ENCODE results near the gene LARGE1.

LARGE1 gene

DNA sequence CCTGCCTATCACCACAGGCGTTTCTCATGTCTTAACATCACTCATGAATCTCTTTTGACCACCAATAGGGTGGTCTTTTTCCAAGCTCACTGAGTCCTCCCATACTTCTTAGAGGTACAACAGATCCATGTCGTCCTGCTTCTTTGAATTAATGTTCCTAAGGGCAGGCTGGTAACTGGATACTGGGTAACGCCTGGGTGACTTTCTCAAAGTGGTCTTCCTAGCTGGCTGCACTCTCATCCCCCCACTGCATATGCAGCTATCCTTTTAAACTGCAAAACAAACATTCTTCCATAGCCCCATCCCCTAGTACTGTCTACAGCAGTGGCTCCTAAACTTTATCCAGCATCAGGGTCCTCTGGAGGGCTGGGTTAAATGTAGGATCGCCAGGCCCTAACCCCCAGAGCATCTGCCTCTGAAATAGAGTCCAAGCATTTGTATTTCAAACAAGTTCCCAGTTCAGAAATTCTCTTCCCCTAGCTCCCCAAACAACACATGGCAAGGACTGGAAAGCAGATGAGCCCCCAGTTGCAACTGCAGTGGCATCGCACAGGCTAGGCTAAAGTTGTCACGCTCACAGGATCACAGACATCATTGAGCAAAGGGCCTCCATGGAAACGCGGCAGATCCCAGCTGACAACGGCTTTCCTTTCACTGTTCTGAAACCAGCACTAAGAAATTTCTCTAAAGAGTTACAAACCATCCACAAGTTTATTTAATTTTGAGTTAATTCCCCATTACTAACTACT, 204.9 kb downstream of the LARGE1 start:
- no peak for DNase-seq

- no peak for DNase-seq
Measured at GRCh38 chr22:33710326-33710725, 209.9 kb downstream of the LARGE1 start.

GRCh38 chr22:33707581-33707980, 212.7 kb downstream of the LARGE1 start:
- DNase-seq: no peak

DNA sequence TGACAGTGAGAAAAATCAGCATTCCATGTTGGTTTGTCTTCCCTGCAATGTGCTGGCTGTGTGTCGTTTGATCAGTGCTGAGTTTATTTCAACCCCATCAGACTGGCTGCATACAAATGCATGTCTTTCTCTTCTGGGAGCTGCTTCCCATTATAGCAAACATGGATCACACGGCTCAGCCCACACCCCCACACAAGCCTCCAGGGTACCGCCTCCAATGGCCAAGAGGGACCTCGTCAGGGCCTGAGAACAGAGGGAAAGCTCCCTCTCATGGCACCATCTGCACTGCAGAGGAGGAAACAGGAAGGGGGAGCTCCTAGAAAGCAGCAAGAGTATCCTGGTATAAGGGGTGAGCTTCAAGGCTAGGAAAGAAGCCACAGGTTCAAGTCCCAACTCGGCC, 214.2 kb downstream of the LARGE1 start:
- no peak for DNase-seq

GRCh38 chr22:33699176-33699575, 221.1 kb downstream of the LARGE1 start:
- DNase-seq: no peak

DNA sequence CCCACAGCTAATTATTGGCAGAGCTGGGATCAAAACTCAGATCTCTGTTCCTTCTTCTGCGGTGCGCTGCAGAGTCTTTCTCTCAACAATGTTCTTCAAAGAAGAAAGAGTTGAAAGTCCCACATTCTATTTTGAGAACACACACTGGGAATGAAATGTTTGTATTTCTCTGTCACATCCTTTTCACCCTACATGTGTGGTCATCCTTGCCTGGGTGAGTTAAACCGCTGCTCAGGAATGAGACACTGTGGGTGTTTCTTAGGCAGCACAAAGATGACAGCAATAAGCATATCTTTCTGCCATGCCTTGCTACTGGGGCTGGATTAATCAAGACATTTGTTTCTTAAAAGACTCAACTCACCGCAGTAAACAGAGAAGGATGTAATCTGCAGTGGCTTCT, 222.6 kb downstream of the LARGE1 start:
- DNase-seq: no peak

DNA sequence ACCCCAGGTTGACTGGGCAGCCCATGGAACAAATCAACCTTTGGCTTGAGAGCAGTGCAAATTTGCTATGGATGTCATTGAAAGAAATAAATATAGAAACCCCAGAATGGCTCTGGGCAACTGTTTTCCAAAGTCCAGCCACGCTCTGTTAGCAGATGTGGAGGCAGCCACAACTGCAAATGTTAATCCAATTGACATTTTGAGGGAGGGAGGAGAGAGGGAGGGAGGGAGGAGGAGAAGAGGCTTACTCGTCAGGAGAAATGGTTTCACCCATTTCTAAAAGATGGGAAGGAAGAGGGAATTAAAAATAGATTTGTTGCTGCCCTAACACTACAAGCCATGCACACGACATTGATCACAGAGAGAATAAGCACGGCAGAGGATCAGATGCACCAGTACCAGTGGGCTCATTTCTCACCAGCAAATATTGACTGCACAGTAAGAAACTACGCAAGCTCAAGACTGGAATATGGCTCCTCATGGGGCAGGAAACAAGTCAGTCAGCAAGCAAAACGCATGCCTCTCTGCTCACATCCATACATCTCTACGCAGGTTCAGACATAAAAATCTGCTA, 229.1 kb downstream of the LARGE1 start:
- no peak for DNase-seq

DNA sequence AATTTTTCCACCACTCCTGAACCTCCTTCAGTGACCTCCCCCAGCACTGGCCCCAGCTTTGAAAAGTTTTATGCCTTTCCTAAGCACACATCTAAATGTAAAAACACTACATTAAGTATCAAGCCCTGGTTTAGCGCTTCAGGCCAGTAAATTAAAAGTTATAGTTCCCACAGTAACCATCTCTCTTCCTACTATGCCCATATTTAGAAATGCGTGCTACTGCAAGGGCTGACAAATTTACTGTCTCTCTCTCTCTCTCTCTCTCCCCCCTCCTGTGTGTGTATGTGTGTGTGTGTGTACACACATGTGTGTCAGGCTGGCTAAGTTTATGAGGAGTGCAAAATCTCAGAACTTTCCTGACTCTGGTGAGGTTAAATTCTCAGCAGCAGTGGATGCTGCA, 231.4 kb downstream of the LARGE1 start:
- DNase-seq: no peak

GRCh38 chr22:33687464-33687863, 232.8 kb downstream of the LARGE1 start:
- no peak for DNase-seq

- DNase-seq: no peak
Measured at GRCh38 chr22:33684087-33684486, 236.2 kb downstream of the LARGE1 start.

GRCh38 chr22:33682927-33683326, 237.3 kb downstream of the LARGE1 start:
- DNase-seq: no peak

DNA sequence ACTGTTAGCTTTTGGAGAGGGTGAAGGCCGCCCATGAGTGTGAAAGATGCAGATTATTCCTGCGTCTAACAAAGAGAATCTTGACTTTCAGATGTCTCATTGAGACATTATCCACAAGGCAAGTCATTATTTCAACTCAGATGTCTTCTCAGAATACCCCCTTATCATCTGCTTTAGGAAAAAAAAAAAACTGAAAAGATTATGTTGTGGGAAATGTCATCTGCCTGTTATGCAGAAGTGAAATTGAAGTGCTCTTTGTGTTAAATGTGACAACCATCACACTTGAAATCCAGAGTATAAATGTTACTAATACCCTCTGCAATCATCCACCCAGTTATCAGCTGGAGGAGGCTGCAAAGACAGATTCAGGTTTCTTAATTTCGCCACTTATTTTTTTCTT, 239.6 kb downstream of the LARGE1 start:
- DNase-seq: no peak

- no peak for DNase-seq
Measured at GRCh38 chr22:33678523-33678922, 241.8 kb downstream of the LARGE1 start.

- no peak for DNase-seq
Measured at GRCh38 chr22:33677536-33677935, 242.7 kb downstream of the LARGE1 start.

DNA sequence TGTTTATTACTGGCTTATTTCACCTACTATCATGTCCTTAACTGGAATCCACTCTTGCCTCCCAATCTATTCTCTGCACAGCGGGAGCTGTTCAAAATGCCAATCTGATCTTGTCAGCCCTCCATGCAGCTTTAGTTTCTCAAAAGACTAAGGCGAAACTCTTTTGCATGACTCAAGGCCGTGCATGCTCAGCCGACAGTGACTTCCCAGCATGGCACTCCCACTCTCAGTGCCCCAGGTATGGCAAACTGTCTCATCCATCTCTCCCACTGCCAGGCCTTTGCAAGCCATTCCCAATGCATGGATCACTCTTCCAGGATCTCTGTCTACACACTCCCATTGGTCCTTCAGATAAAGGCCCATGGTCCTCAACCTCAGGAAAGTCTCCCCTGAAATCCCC, 245.9 kb downstream of the LARGE1 start:
- DNase-seq: no peak

- DNase-seq: no peak
Measured at GRCh38 chr22:33669746-33670145, 250.5 kb downstream of the LARGE1 start.

GRCh38 chr22:33666961-33667619, 253.2 kb downstream of the LARGE1 start:
- DNase-seq: no peak

DNA sequence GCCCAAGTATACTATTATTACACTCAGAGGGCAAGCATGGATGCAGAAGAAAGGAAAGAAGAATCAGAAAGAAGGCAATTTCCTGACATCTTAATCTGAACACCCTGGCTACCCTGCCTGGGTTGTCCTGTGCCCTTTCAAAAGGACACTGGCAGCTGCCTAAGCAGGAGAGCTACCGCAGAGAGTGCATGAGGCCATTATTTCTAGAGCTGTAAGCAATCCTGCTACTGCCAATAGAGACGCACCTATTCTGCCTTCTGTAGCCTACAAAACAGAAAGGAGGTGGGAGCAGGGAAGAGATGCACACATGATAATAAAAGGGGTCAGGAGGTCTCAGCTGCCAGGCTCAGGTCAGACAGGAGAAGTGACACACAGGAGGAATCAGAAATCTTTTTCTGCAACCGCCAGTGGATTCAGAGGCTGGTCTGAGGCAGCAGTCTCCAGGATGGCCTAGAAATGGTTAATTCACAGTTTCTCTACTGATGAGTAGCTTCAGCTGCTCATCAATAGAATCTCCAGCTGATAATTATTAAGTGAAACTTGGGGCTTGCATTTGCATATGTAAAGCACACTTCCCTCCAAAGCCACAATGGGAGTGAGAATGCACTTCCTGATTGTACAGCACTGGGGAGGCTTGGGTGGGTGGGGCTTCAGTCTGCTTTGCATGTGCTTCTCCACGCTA, 253.9 kb downstream of the LARGE1 start:
- no peak for DNase-seq

- no peak for DNase-seq
Measured at GRCh38 chr22:33659448-33659847, 260.8 kb downstream of the LARGE1 start.

DNA sequence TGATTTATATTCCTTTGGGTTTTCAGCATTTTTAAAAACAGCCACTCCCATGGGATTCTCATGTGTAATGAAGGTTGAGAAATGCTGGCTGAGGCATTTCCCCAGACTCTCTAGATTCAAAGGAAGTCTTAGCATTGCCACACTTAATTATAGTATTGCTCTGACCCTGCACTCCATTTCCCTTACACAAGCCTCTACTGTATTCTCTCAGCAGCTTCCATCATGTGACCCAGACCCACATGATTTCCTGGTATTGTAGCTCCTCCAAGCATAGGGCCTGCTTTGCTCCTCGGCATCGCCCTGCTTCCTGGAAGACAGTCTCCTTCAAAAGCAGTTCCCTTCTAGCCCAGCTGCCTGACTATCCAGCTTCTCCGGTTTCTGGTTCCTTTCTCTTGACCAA, 261.5 kb downstream of the LARGE1 start:
- DNase-seq: no peak

DNA sequence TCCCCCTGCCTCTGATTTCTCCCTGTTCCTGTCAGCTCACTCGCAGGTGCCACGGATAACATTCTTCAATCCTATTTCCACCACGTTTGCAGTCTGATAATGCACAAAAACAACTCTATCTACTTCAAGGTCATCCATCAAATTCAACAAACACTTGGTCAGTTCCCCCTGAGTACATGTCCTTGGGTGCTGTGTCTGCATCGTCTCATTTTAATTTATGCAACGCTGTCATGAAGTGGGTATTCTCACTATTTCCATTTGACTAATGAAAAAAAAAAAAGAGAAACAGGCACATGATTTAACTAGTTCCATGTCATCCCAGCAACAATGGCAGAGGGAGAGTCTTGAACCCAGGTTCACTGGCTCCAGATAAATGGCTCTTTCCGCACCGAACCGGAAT, 262.6 kb downstream of the LARGE1 start:
- no peak for DNase-seq

DNA sequence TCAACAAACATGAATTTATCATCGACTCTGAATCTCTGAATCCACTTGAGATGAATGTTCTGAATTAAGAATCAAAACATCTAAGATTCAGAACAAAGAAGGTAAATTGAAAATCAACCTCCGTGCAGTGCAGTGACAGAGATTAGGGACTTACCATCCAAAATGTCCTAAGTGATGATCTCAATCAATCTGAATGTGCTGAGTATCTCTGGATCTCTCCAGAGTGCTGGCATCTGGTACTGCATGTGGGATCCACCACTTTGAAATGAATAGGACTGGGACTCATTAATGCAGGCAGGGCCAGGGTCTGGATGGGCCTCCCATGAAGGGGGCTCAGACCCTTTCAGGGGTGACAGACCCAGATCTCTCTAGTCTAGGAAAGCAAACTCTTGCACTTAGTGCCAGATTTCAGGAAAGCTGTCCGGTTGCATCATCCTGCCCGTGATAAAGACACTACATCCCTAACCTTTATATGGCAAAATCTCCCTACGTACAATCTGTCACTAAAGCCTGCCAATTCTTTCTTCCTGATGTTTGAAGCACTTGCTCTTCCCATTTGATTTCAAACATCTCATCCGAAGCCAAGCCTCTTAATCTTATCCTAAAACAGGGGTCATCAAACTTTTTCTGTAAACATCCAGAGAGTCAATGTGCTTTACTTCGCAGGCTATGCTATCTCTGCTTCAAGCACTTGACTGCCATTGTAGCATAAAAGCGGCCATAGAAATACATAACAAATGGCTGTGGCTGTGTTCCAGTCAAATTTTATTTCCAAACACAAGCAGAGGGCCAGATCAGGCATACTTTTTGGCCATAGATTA, 263.3 kb downstream of the LARGE1 start:
- no peak for DNase-seq

Measured in activated effector memory CD4-positive, alpha-beta T cell treated with anti-CD3 and anti-CD28 coated beads, Interleukin-2, amount 50 U/mL, for 16 hours (primary cell).